GM12875 (cell line): ENCODE measurements around the gene PLCXD1.
"Not testable (repeated sequence)": the region's sequence is repeated elsewhere in the genome, so short reads cannot be mapped to it uniquely, and the experiment has no call there.

ENCODE experiments used
- H3K4me3 ChIP-seq: one replicate; pipeline ENCODE4 v1.5.1; 2011; ENCODE audit warnings: low read depth, low read length, control low read depth
- CTCF ChIP-seq: IDR thresholded peaks from 2 replicates; pipeline ENCODE4 v1.5.1; 2011; ENCODE audit warnings: low read depth, mild to moderate bottlenecking, control low read depth, inconsistent platforms, low read length, moderate library complexity, borderline replicate concordance; ENCODE audit not compliant: insufficient read depth

The PLCXD1 gene

GRCh38 chrX:350534-351323 is 69.5 kb downstream of the PLCXD1 start:
- TF ChIP-seq CTCF = no peak
- no peak overlapping the region for H3K4me3 ChIP-seq

GRCh38 chrX:351324-351641 is 70.1 kb downstream of the PLCXD1 start:
- H3K4me3 ChIP-seq = not testable (repeated sequence)

- TF ChIP-seq CTCF = no peak
- no peak overlapping the region for H3K4me3 ChIP-seq
Observed at GRCh38 chrX:351736-352135, 70.6 kb downstream of the PLCXD1 start.

- TF ChIP-seq CTCF = no peak
- H3K4me3 ChIP-seq = no peak overlapping the region
Observed at GRCh38 chrX:352181-352580, 71.0 kb downstream of the PLCXD1 start.

GRCh38 chrX:352582-353314 is 71.6 kb downstream of the PLCXD1 start:
- no peak for TF ChIP-seq CTCF
- no peak overlapping the region for H3K4me3 ChIP-seq
